ENCODE results near the gene WDR86. TPM values are rescaled to one million over a fixed set of nuclear protein-coding genes. Genes with fewer than 3 reads are reported as not detected.

The WDR86 gene
- total and polyA plus RNA-seq, 2 of the 4 experiments (the other 2 are of a cell fraction): not detected

- no peaks in the 10 kb centered on the region for H3K4me1 ChIP-seq (ENCODE audit: control insufficient read depth, insufficient read depth, low read length)
- H4K91ac ChIP-seq (ENCODE audit: insufficient read depth, low read depth, low read length): no peak overlapping the region
- WGBS, 2 experiments (ENCODE audit: extremely low coverage in 2 of 2, insufficient read length in 1 of 2): 34% methylated on average over 26 of the region's 37 CpGs; no CpG with 5 or more reads in 1 of the 2 experiments
- no peak for ATAC-seq (ENCODE audit: low read depth)
- no peak overlapping the region for H2BK15ac ChIP-seq (ENCODE audit: low read depth, low read length)
- DNase-seq: no peak
- TF ChIP-seq RAD21 (IDR thresholded peaks at IDR 0.05; ENCODE audit: low read length): no peak
- TF ChIP-seq CEBPB (IDR thresholded peaks at IDR 0.05; ENCODE audit: low read depth, low read length): no peak
- no peak for TF ChIP-seq RFX5 (IDR thresholded peaks at IDR 0.05; ENCODE audit: low read depth, low read length)
- TF ChIP-seq SMC3 (IDR thresholded peaks at IDR 0.05; ENCODE audit: low read depth, low read length): no peak
- no peak for TF ChIP-seq MXI1 (IDR thresholded peaks at IDR 0.05; ENCODE audit: borderline replicate concordance, low read depth, low read length)
- H3K56ac ChIP-seq (ENCODE audit: extremely low read depth, insufficient read depth, low read length): no peak overlapping the region
- H4K20me1 ChIP-seq (ENCODE audit: insufficient read depth, low read length): no peaks in the 10 kb centered on the region
- H2BK5ac ChIP-seq (ENCODE audit: low read depth, low read length, poor library complexity, severe bottlenecking): no peak overlapping the region
- H2BK120ac ChIP-seq (ENCODE audit: low read depth, low read length): no peak overlapping the region
- H3K23ac ChIP-seq (ENCODE audit: low read depth, low read length): no peak overlapping the region
- no peaks in the 10 kb centered on the region for H3K9me1 ChIP-seq (ENCODE audit: insufficient read depth, low read length)
- no TSS peak for BruUV-seq (replicated peaks)
- intact Hi-C loops (cut with micrococcal nuclease): no loop called here
- H3K4ac ChIP-seq (ENCODE audit: low read depth, low read length): no peak overlapping the region
- H3K18ac ChIP-seq (ENCODE audit: low read depth, low read length): no peak overlapping the region
- no peak overlapping the region for H3K4me2 ChIP-seq (ENCODE audit: low read depth, low read length)
- no peak overlapping the region for H2AK5ac ChIP-seq (ENCODE audit: low read depth, low read length)
- H3K36me3 ChIP-seq (ENCODE audit: control insufficient read depth, insufficient read depth, low read length): peaks cover 10% of the 10 kb centered on the region; the same call in 1 of the 2 replicates
- no peak overlapping the region for H3K4me3 ChIP-seq (ENCODE audit: insufficient read depth, low read depth, low read length)
- H3K27me3 ChIP-seq (ENCODE audit: control insufficient read depth, insufficient read depth, low read length): peaks cover 40% of the 10 kb centered on the region
- H3K9ac ChIP-seq (ENCODE audit: low read depth, low read length): no peak overlapping the region
- H2BK20ac ChIP-seq (ENCODE audit: low read depth, low read length): no peak overlapping the region
- no peak overlapping the region for H4K8ac ChIP-seq (ENCODE audit: low read depth in 2 of 2, low read length in 2 of 2)
- peak overlapping the region; percentile 21 for H2AFZ ChIP-seq (replicated peaks; ENCODE audit: low read length, poor library complexity)
- ChIA-PET CTCF (no interaction called here), POLR2A (ENCODE audit: unreplicated experiment) (no interaction called here)
- no peaks in the 10 kb centered on the region for H3K79me1 ChIP-seq (ENCODE audit: low read depth in 1 of 2, low read length in 2 of 2)
- dilution Hi-C loops (cut with HindIII; ENCODE audit: low sequenced_read_pairs, unreplicated experiment): no loop called here
- H3K27ac ChIP-seq (ENCODE audit: insufficient read depth, low read length): no peak overlapping the region
- no peak overlapping the region for H4K5ac ChIP-seq (ENCODE audit: low read depth, low read length)
- in situ Hi-C loops (cut with MboI; ENCODE audit: low sequenced_read_pairs): no loop called here
- H3K9me3 ChIP-seq (ENCODE audit: control insufficient read depth, insufficient read depth, low read length): peaks cover 6% of the 10 kb centered on the region
- peak overlapping the region; percentile 42 for H2AK9ac ChIP-seq (replicated peaks; ENCODE audit: low read depth, low read length, poor library complexity)
- H3K14ac ChIP-seq (replicated peaks; ENCODE audit: low read depth, low read length): no peak overlapping the region
Observed at GRCh38 chr7:151382079-151382885, 27.6 kb downstream of the WDR86 start.
